HepG2 (cell line): ENCODE results near the gene GLIS2. TPM values are rescaled to one million over a fixed set of nuclear protein-coding genes. Genes with fewer than 3 reads are reported as not detected.

Experiments used
- ARNT ChIP-seq: fragments of 450-650 bp; IDR thresholded peaks from 2 replicates; pipeline ENCODE4 v1.6.1; 2017
- ATF1 ChIP-seq: IDR thresholded peaks from 2 replicates; pipeline ENCODE4 v1.6.1; 2016; ENCODE audit warnings: mild to moderate bottlenecking, control low read depth
- GABPB1 ChIP-seq: IDR thresholded peaks from 2 replicates; pipeline ENCODE4 v1.6.1; 2016; ENCODE audit warnings: mild to moderate bottlenecking, missing genetic modification reagents, moderate library complexity, missing compliant biosample characterization
- MIER2 ChIP-seq: IDR thresholded peaks from 2 replicates; pipeline ENCODE4 v1.6.1; 2016; ENCODE audit warnings: missing biosample characterization, missing genetic modification reagents
- PHF20 ChIP-seq: sonication (generic); formaldehyde crosslinking; IDR thresholded peaks from 2 replicates; pipeline ENCODE4 v1.5.0; 2020; ENCODE audit warnings: mild to moderate bottlenecking, missing genetic modification reagents
- RBAK ChIP-seq: sonication (generic); formaldehyde crosslinking; IDR thresholded peaks from 2 replicates; pipeline ENCODE4 v1.5.1; 2020; ENCODE audit warnings: mild to moderate bottlenecking, missing genetic modification reagents
- TRIM24 ChIP-seq: sonication (generic); formaldehyde crosslinking; IDR thresholded peaks from 2 replicates; pipeline ENCODE4 v1.8.0; 2022; ENCODE audit warnings: mild to moderate bottlenecking, missing genetic modification reagents
- ZNF292 ChIP-seq: sonication (generic); formaldehyde crosslinking; IDR thresholded peaks from 2 replicates; pipeline ENCODE4 v1.8.1; 2022; ENCODE audit warnings: mild to moderate bottlenecking, low read depth, missing genetic modification reagents, borderline replicate concordance
- ZNF296 ChIP-seq: sonication (generic); formaldehyde crosslinking; conservative IDR thresholded peaks from 2 replicates; pipeline ENCODE4 v1.5.0; 2020; ENCODE audit warnings: mild to moderate bottlenecking, missing genetic modification reagents
- ZNF329 ChIP-seq: sonication (generic); formaldehyde crosslinking; IDR thresholded peaks from 2 replicates; pipeline ENCODE4 v1.9.0; 2021; ENCODE audit warnings: low read depth, mild to moderate bottlenecking, missing genetic modification reagents
- ZNF496 ChIP-seq: sonication (generic); formaldehyde crosslinking; IDR thresholded peaks from 2 replicates; pipeline ENCODE4 v1.8.1; 2023; ENCODE audit warnings: mild to moderate bottlenecking, moderate library complexity, missing genetic modification reagents; ENCODE audit not compliant: insufficient replicate concordance
- ZNF761 ChIP-seq: sonication (generic); formaldehyde crosslinking; conservative IDR thresholded peaks from 2 replicates; pipeline ENCODE4 v1.4.0; 2020; ENCODE audit warnings: mild to moderate bottlenecking, missing genetic modification reagents
- ZNF788 ChIP-seq: sonication (generic); formaldehyde crosslinking; IDR thresholded peaks from 2 replicates; pipeline ENCODE4 v1.5.0; 2020; ENCODE audit warnings: mild to moderate bottlenecking, missing genetic modification reagents, borderline replicate concordance
- ZNF816 ChIP-seq: sonication (generic); formaldehyde crosslinking; IDR thresholded peaks from 2 replicates; pipeline ENCODE4 v1.8.0; 2022; ENCODE audit warnings: missing genetic modification reagents, mild to moderate bottlenecking, borderline replicate concordance
- ZSCAN25 ChIP-seq: sonication (generic); formaldehyde crosslinking; IDR thresholded peaks from 2 replicates; pipeline ENCODE4 v1.8.0; 2022; ENCODE audit warnings: mild to moderate bottlenecking, missing genetic modification reagents
- ZSCAN29 ChIP-seq: sonication (generic); formaldehyde crosslinking; conservative IDR thresholded peaks from 2 replicates; pipeline ENCODE4 v1.4.0; 2020; ENCODE audit warnings: mild to moderate bottlenecking, missing genetic modification reagents
- polyA plus RNA-seq, 8 experiments: library from polyadenylated mRNA; depleted of rRNA in 3 of 8; stranded (reverse) in 7 of 8; unstranded in 1 of 8; fragments of >200 nt; fragmentation: Illumina TruSeq in 4 of 8; extraction: Trizol in 4 of 8; gene quantifications; 2 replicates each; pipeline versions ENCODE4 v1.2.1 to v1.2.3, GENCODE V29; 2011 to 2016; ENCODE audit warnings: low read depth in 4 of 8, missing spikeins in 1 of 8, mixed read lengths in 1 of 8; ENCODE audit not compliant: insufficient read depth in 1 of 8
- total RNA-seq, 5 experiments: library from RNA; depleted of rRNA; stranded (reverse); fragments of >200 nt; fragmentation: Illumina TruSeq; extraction: Trizol; gene quantifications; 2 replicates each; pipeline ENCODE4 v1.2.3, GENCODE V29; 2016; ENCODE audit warnings: low read depth in 1 of 5
- TF ChIP-seq, protein P1 (sequence below): IDR thresholded peaks from 2 replicates; pipeline ENCODE4 v1.6.1; 2016
- TF ChIP-seq, protein P2 (sequence below): IDR thresholded peaks from 2 replicates; pipeline ENCODE4 v1.6.1; 2016; ENCODE audit warnings: missing compliant biosample characterization, missing genetic modification reagents, borderline replicate concordance
- TF ChIP-seq, protein P3 (sequence below): sonication (generic); formaldehyde crosslinking; IDR thresholded peaks from 2 replicates; pipeline ENCODE4 v1.5.1; 2020; ENCODE audit warnings: missing genetic modification reagents, mild to moderate bottlenecking, borderline replicate concordance
- TF ChIP-seq, protein P4 (sequence below): sonication (generic); formaldehyde crosslinking; IDR thresholded peaks from 2 replicates; pipeline ENCODE4 v1.4.0; 2020; ENCODE audit warnings: missing genetic modification reagents, borderline replicate concordance
- TF ChIP-seq, protein P5 (sequence below): sonication (generic); formaldehyde crosslinking; IDR thresholded peaks from 2 replicates; pipeline ENCODE4 v1.5.1; 2020; ENCODE audit warnings: mild to moderate bottlenecking, moderate library complexity, missing genetic modification reagents

GLIS2 gene
- total and polyA plus RNA-seq, 2 of the 13 experiments (the other 11 are each of a cell fraction or from before 2014, with no cell fraction given) = 0.28 to 0.29 TPM

DNA sequence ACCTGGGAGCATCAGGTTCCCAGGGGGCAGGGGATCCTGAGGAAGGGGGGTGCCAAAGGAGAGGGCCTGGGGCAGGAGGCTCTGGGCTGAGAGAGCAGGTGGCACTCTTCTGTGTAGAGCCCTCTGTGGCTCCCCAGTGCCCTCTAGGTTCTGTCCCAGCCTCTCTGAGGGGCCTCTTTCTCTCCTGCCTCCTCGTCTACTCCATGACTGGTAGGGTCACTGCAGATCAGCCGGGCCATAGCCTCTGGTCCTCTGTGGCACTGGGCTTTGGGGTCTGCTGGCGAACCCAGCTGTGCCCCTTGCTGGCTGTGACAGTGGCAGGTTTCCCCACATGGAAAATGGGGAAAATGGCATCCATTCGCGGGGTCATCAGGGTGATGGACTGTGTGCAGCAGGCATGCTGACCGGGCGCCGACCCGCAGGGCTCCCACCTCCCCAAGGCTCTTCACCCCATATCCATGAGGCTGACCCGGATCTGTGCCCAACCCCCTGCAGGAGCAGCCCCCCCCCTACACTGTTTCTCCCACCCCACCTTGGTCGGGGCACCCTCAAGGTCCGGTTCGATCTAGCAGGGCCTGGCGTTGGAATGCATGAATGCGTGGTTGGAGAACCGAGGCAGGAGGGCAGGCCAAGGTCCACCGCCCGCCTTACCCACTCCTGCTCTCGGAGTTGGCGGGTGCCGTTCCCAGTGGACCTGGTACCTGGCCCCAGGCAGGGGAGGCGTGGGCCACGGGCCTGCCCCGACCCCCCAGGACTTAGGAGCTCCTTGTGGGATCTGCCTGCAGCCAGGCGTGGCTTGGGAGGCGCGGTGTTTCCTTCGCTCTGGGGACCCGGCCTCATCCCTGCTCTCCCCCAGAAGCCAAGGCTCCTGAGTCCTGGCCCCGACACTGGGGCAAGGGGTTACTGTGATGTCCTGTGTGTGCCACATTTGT is 6.5 kb downstream of the GLIS2 start (continued):
- TF ChIP-seq, protein P1, sequence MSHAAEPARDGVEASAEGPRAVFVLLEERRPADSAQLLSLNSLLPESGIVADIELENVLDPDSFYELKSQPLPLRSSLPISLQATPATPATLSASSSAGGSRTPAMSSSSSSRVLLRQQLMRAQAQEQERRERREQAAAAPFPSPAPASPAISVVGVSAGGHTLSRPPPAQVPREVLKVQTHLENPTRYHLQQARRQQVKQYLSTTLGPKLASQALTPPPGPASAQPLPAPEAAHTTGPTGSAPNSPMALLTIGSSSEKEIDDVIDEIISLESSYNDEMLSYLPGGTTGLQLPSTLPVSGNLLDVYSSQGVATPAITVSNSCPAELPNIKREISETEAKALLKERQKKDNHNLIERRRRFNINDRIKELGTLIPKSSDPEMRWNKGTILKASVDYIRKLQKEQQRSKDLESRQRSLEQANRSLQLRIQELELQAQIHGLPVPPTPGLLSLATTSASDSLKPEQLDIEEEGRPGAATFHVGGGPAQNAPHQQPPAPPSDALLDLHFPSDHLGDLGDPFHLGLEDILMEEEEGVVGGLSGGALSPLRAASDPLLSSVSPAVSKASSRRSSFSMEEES (CRISPR knock-in tag) = no peak
- TF ChIP-seq TRIM24 (CRISPR knock-in tag) (no peak), MIER2 (no peak), ZSCAN25 (peak; percentile 91), ZNF296 (CRISPR knock-in tag) (no peak), ZNF761 (CRISPR knock-in tag) (no peak), ZNF816 (CRISPR knock-in tag) (no peak), ZNF329 (no peak), ATF1 (no peak), ZNF292 (CRISPR knock-in tag) (no peak), ZSCAN29 (CRISPR knock-in tag) (no peak), ARNT (no peak), PHF20 (CRISPR knock-in tag) (no peak), GABPB1 (CRISPR knock-in tag) (no peak), ZNF788 (no peak), ZNF496 (CRISPR knock-in tag) (no peak), RBAK (CRISPR knock-in tag) (no peak)
- TF ChIP-seq, protein P2, sequence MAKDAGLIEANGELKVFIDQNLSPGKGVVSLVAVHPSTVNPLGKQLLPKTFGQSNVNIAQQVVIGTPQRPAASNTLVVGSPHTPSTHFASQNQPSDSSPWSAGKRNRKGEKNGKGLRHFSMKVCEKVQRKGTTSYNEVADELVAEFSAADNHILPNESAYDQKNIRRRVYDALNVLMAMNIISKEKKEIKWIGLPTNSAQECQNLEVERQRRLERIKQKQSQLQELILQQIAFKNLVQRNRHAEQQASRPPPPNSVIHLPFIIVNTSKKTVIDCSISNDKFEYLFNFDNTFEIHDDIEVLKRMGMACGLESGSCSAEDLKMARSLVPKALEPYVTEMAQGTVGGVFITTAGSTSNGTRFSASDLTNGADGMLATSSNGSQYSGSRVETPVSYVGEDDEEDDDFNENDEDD (CRISPR knock-in tag) = no peak
- TF ChIP-seq, protein P3, sequence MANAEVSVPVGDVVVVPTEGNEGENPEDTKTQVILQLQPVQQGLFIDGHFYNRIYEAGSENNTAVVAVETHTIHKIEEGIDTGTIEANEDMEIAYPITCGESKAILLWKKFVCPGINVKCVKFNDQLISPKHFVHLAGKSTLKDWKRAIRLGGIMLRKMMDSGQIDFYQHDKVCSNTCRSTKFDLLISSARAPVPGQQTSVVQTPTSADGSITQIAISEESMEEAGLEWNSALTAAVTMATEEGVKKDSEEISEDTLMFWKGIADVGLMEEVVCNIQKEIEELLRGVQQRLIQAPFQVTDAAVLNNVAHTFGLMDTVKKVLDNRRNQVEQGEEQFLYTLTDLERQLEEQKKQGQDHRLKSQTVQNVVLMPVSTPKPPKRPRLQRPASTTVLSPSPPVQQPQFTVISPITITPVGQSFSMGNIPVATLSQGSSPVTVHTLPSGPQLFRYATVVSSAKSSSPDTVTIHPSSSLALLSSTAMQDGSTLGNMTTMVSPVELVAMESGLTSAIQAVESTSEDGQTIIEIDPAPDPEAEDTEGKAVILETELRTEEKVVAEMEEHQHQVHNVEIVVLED (CRISPR knock-in tag) = no peak
- TF ChIP-seq, protein P4, sequence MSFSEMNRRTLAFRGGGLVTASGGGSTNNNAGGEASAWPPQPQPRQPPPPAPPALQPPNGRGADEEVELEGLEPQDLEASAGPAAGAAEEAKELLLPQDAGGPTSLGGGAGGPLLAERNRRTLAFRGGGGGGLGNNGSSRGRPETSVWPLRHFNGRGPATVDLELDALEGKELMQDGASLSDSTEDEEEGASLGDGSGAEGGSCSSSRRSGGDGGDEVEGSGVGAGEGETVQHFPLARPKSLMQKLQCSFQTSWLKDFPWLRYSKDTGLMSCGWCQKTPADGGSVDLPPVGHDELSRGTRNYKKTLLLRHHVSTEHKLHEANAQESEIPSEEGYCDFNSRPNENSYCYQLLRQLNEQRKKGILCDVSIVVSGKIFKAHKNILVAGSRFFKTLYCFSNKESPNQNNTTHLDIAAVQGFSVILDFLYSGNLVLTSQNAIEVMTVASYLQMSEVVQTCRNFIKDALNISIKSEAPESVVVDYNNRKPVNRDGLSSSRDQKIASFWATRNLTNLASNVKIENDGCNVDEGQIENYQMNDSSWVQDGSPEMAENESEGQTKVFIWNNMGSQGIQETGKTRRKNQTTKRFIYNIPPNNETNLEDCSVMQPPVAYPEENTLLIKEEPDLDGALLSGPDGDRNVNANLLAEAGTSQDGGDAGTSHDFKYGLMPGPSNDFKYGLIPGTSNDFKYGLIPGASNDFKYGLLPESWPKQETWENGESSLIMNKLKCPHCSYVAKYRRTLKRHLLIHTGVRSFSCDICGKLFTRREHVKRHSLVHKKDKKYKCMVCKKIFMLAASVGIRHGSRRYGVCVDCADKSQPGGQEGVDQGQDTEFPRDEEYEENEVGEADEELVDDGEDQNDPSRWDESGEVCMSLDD (CRISPR knock-in tag) = no peak
- TF ChIP-seq, protein P5, sequence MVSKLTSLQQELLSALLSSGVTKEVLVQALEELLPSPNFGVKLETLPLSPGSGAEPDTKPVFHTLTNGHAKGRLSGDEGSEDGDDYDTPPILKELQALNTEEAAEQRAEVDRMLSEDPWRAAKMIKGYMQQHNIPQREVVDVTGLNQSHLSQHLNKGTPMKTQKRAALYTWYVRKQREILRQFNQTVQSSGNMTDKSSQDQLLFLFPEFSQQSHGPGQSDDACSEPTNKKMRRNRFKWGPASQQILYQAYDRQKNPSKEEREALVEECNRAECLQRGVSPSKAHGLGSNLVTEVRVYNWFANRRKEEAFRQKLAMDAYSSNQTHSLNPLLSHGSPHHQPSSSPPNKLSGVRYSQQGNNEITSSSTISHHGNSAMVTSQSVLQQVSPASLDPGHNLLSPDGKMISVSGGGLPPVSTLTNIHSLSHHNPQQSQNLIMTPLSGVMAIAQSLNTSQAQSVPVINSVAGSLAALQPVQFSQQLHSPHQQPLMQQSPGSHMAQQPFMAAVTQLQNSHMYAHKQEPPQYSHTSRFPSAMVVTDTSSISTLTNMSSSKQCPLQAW (CRISPR knock-in tag) = no peak
